ENCODE results near the gene CYP3A7. TPM values are rescaled to one million over a fixed set of nuclear protein-coding genes. Genes with fewer than 3 reads are reported as not detected.

The CYP3A7 gene
- total and polyA plus RNA-seq, 9 of the 15 experiments (the other 6 are each of a cell fraction or from before 2014, with no cell fraction given) = 0.20 TPM; not detected in 8

- intact Hi-C loops (cut with micrococcal nuclease) = no loop called here
- no peaks in the 10 kb centered on the region for H3K9me1 ChIP-seq (ENCODE audit: control insufficient read depth, insufficient read depth, low read length)
- no TSS peak for BruUV-seq (replicated peaks)
- H3K4me1 ChIP-seq (replicated peaks in 1 of 2; ENCODE audit: control insufficient read depth in 2 of 2, insufficient read depth in 2 of 2, low read length in 2 of 2) = peaks cover 3% of the 10 kb centered on the region in 2 experiments; a peak in 3 of 5 replicates
- no peak overlapping the region for H3K4me3 ChIP-seq
- no peaks in the 10 kb centered on the region for H3K79me2 ChIP-seq (ENCODE audit: control insufficient read depth, insufficient read depth, low read length)
- no peaks in the 10 kb centered on the region for H4K20me1 ChIP-seq (replicated peaks; ENCODE audit: control insufficient read depth, insufficient read depth, low read length)
- H3K9ac ChIP-seq (ENCODE audit: insufficient read depth in 1 of 2, low read depth in 2 of 2, low read length in 2 of 2) = no peak overlapping the region
- ChIA-PET CTCF (ENCODE audit: low intra/inter-chr PET ratio) (no interaction called here), POLR2A (no interaction called here)
- WGBS (ENCODE audit: insufficient coverage, low coverage, missing lambda C conversion rate) = 7% methylated on average over 3 of the region's 3 CpGs
- FAIRE-seq (no peak), DNase-seq (ENCODE audit: extremely low read depth in 1 of 4, low spot score in 3 of 4) (peak in 1 of 4 experiments; percentile 34), ATAC-seq (no peak)
- no peaks in the 10 kb centered on the region for H3K27me3 ChIP-seq (ENCODE audit: control insufficient read depth in 2 of 2, insufficient read depth in 2 of 2, low read length in 2 of 2)
- no peaks in the 10 kb centered on the region for H3K36me3 ChIP-seq (ENCODE audit: control insufficient read depth, insufficient read depth, low read length)
- no peaks in the 10 kb centered on the region; the same call in 1 of the 2 replicates for H3K9me3 ChIP-seq (replicated peaks; ENCODE audit: control insufficient read depth, insufficient read depth, low read depth, low read length)
- in situ Hi-C loops (cut with MboI) = no loop called here
- H2AFZ ChIP-seq (ENCODE audit: low read depth, low read length) = no peak overlapping the region
- no peak overlapping the region for H3K27ac ChIP-seq (ENCODE audit: extremely low read depth, low read depth, low read length)
- no peak overlapping the region for H3K4me2 ChIP-seq (ENCODE audit: insufficient read depth, low read length)
- TF ChIP-seq L3MBTL2 (IDR thresholded peaks at IDR 0.05) (no peak), RAD21 (CRISPR knock-in tag; conservative IDR thresholded peaks at IDR 0.05 in 1 of 2, IDR thresholded peaks at IDR 0.05 in 1 of 2) (peak in 1 of 2 experiments; percentile 10; a peak in 1 of 4 replicates), ZBTB11 (CRISPR knock-in tag; IDR thresholded peaks at IDR 0.05) (no peak), CBFA2T3 (IDR thresholded peaks at IDR 0.05) (peak; percentile 25; the same call in 1 of the 2 replicates), NFIC (IDR thresholded peaks at IDR 0.05) (peak; percentile 58), SRF (CRISPR knock-in tag; IDR thresholded peaks at IDR 0.05) (no peak), SMARCE1 (IDR thresholded peaks at IDR 0.05) (no peak), CTCF (IDR thresholded peaks at IDR 0.05 in 2 of 3, conservative IDR thresholded peaks at IDR 0.05 in 1 of 3; ENCODE audit: insufficient read depth in 2 of 3, low read depth in 1 of 3, low read length in 3 of 3) (0 out of 6 replicates have a peak, but pooled peaks of 1 of the 3 experiments have one; percentile 1), MLX (CRISPR knock-in tag; conservative IDR thresholded peaks at IDR 0.05) (no peak), FOSL1 (tag; conservative IDR thresholded peaks at IDR 0.05) (peak; percentile 78), ARID1B (IDR thresholded peaks at IDR 0.05) (peak; percentile 33; the same call in 1 of the 2 replicates), BRD4 (IDR thresholded peaks at IDR 0.05) (no peak)
Observed at GRCh38 chr7:99713995-99714570, 20.9 kb downstream of the CYP3A7 start.
